H1 (cell line): ENCODE measurements around the gene IQCH. TPM values are rescaled to one million over a fixed set of nuclear protein-coding genes. Genes with fewer than 3 reads are reported as not detected.

Source experiments
- CHD2 ChIP-seq: IDR thresholded peaks from 2 replicates; pipeline ENCODE4 v1.6.1; 2012; ENCODE audit warnings: low read length, improper control_type of control experiment
- EP300 ChIP-seq, 2 experiments: IDR thresholded peaks; 1 replicate in 1 of 2; 2 replicates in 1 of 2; pipeline ENCODE4 v1.6.1; 2011 to 2012; ENCODE audit warnings: low read depth in 2 of 2, low read length in 2 of 2, mild to moderate bottlenecking in 2 of 2, borderline replicate concordance in 1 of 2, inconsistent platforms in 1 of 2, moderate library complexity in 1 of 2
- HDAC2 ChIP-seq, 2 experiments: fragments of 300-600 bp in 1 of 2; sonication (generic) in 1 of 2; IDR thresholded peaks; 2 replicates each; pipeline ENCODE4 v1.6.1; 2011 to 2012; ENCODE audit warnings: low read depth in 2 of 2, low read length in 2 of 2, mild to moderate bottlenecking in 2 of 2, moderate library complexity in 2 of 2, borderline replicate concordance in 1 of 2, inconsistent platforms in 1 of 2
- polyA plus RNA-seq, 7 experiments: library from polyadenylated mRNA; depleted of rRNA in 3 of 7; stranded (reverse) in 5 of 7; unstranded in 2 of 7; fragments of >200 nt in 5 of 7; fragments of 200-250 nt in 2 of 7; gene quantifications; 1 replicate in 5 of 7; 2 replicates in 1 of 7; 4 replicates in 1 of 7; pipeline versions ENCODE4 v1.2.1 to v1.2.3, GENCODE V29; 2011 to 2013; ENCODE audit warnings: missing spikeins in 2 of 7, mixed read lengths in 2 of 7
- total RNA-seq: library from RNA; stranded (reverse); fragmentation: NEBNext Ultra II Directional; extraction: Animal tissue kit (Norgen Biotek cat#: 25700); gene quantifications from 2 replicates; pipeline ENCODE4 v1.2.1, GENCODE V29; 2021

The IQCH gene
- total and polyA plus RNA-seq, 2 of the 8 experiments (the other 6 are each of a cell fraction or from before 2014, with no cell fraction given) = 0.60 to 1.9 TPM

GRCh38 chr15:67472957-67473356 lies 218.4 kb downstream of the IQCH start (continued):
- no peak for TF ChIP-seq HDAC2 (IDR thresholded peaks at IDR 0.05; ENCODE audit: borderline replicate concordance in 1 of 2, low read depth in 2 of 2, low read length in 2 of 2)
- TF ChIP-seq EP300 (IDR thresholded peaks at IDR 0.05; ENCODE audit: borderline replicate concordance in 1 of 2, low read depth in 2 of 2, low read length in 2 of 2) = no peak
- no peak for TF ChIP-seq CHD2
